Uterus (tissue), 2 donors: ENCODE results near the gene ACOT2.

Experiments used
- POLR2A ChIP-seq, 2 donors: fragments of 450-650 bp; IDR thresholded peaks; one replicate each; pipeline ENCODE4 v1.6.1; 2016; ENCODE audit warnings: antibody characterized with exemption in 2 of 2, mild to moderate bottlenecking in 1 of 2, moderate library complexity in 1 of 2
- TF ChIP-seq, protein P1 (sequence below), 4 experiments: fragments of 200-600 bp in 2 of 4; fragments of 450-650 bp in 2 of 4; sonication (generic) in 2 of 4; IDR thresholded peaks; one replicate each; pipeline ENCODE4 v1.5.1; 2016 to 2019; ENCODE audit warnings: antibody characterized with exemption in 4 of 4, mild to moderate bottlenecking in 2 of 4, moderate library complexity in 1 of 4

DNA sequence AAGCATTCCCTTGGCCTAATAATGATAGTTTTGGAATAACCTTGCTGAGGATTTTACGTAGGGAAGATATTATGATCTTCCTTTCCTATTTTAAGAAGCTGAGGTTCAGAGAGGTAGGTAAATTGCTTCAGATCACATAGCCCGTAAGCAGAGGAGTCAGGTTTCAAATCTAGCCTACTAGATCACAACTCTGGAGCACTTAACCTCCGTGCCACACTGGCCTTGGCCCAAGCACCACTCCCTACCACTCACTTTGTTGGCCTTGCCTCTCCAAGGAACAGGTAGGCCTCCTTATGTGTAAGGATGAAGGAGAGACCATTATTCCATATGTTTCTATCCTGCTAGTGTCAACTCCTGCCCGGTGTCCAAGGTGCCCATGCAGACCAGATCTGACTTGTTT is 44.5 kb upstream of the ACOT2 start:
- TF ChIP-seq, protein P1, sequence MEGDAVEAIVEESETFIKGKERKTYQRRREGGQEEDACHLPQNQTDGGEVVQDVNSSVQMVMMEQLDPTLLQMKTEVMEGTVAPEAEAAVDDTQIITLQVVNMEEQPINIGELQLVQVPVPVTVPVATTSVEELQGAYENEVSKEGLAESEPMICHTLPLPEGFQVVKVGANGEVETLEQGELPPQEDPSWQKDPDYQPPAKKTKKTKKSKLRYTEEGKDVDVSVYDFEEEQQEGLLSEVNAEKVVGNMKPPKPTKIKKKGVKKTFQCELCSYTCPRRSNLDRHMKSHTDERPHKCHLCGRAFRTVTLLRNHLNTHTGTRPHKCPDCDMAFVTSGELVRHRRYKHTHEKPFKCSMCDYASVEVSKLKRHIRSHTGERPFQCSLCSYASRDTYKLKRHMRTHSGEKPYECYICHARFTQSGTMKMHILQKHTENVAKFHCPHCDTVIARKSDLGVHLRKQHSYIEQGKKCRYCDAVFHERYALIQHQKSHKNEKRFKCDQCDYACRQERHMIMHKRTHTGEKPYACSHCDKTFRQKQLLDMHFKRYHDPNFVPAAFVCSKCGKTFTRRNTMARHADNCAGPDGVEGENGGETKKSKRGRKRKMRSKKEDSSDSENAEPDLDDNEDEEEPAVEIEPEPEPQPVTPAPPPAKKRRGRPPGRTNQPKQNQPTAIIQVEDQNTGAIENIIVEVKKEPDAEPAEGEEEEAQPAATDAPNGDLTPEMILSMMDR (IDR thresholded peaks at IDR 0.05) = no peak
- TF ChIP-seq POLR2A (IDR thresholded peaks at IDR 0.05) = no peak
